ENCODE measurements around the gene TTC34. TPM values are rescaled to one million over a fixed set of nuclear protein-coding genes. Genes with fewer than 3 reads are reported as not detected.

The TTC34 gene
- total and polyA plus RNA-seq, 7 donors = under 0.01 to 0.83 (median 0.56) TPM; not detected in 1

GRCh38 chr1:2834146-2834475 lies 32.6 kb upstream of the TTC34 start:
- Histone ChIP-seq H3K4me3 (no peak overlapping the region), H3K9me3 (peaks cover 0 to 1% (median 0%) of the 10 kb centered on the region in 4 donors), H3K27ac (no peak overlapping the region), H3K27me3 (peaks cover 0 to 37% (median 0%) of the 10 kb centered on the region in 3 donors), H3K36me3 (no peaks in the 10 kb centered on the region), H3K4me1 (no peaks in the 10 kb centered on the region)
- TF ChIP-seq, protein P1, sequence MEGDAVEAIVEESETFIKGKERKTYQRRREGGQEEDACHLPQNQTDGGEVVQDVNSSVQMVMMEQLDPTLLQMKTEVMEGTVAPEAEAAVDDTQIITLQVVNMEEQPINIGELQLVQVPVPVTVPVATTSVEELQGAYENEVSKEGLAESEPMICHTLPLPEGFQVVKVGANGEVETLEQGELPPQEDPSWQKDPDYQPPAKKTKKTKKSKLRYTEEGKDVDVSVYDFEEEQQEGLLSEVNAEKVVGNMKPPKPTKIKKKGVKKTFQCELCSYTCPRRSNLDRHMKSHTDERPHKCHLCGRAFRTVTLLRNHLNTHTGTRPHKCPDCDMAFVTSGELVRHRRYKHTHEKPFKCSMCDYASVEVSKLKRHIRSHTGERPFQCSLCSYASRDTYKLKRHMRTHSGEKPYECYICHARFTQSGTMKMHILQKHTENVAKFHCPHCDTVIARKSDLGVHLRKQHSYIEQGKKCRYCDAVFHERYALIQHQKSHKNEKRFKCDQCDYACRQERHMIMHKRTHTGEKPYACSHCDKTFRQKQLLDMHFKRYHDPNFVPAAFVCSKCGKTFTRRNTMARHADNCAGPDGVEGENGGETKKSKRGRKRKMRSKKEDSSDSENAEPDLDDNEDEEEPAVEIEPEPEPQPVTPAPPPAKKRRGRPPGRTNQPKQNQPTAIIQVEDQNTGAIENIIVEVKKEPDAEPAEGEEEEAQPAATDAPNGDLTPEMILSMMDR (IDR thresholded peaks at IDR 0.05) = no peak
- no peak for TF ChIP-seq EP300 (IDR thresholded peaks at IDR 0.05)
- TF ChIP-seq POLR2A (IDR thresholded peaks at IDR 0.05) = no peak
- no peak for TF ChIP-seq POLR2AphosphoS5 (IDR thresholded peaks at IDR 0.05)
- intact Hi-C loops (cut with DNase I) = no loop called here
- 80 to 84% methylated on average over 15 of the region's 15 CpGs for WGBS, 2 donors
- DNase-seq = no peak

GRCh38 chr1:2833454-2834145 lies 32.1 kb upstream of the TTC34 start:
- peaks cover 0 to 37% (median 0%) of the 10 kb centered on the region in 3 donors for H3K27me3 ChIP-seq
- intact Hi-C loops (cut with DNase I) = no loop called here
- no peak for DNase-seq
- H3K27ac ChIP-seq = no peak overlapping the region
- H3K9me3 ChIP-seq = peaks cover 0 to 1% (median 0%) of the 10 kb centered on the region in 4 donors
- no peaks in the 10 kb centered on the region for H3K4me1 ChIP-seq
- TF ChIP-seq, protein P1 (IDR thresholded peaks at IDR 0.05) = no peak
- TF ChIP-seq EP300 (IDR thresholded peaks at IDR 0.05) (no peak), POLR2A (IDR thresholded peaks at IDR 0.05) (no peak), POLR2AphosphoS5 (IDR thresholded peaks at IDR 0.05) (no peak)
- H3K36me3 ChIP-seq = no peaks in the 10 kb centered on the region
- H3K4me3 ChIP-seq = no peak overlapping the region
- 72 to 77% methylated on average over 20 of the region's 20 CpGs for WGBS, 2 donors

GRCh38 chr1:2832506-2833453 lies 31.3 kb upstream of the TTC34 start:
- intact Hi-C loops (cut with DNase I) = no loop called here
- no peaks in the 10 kb centered on the region for H3K36me3 ChIP-seq
- 85 to 89% methylated on average over 28 of the region's 28 CpGs for WGBS, 2 donors

DNA sequence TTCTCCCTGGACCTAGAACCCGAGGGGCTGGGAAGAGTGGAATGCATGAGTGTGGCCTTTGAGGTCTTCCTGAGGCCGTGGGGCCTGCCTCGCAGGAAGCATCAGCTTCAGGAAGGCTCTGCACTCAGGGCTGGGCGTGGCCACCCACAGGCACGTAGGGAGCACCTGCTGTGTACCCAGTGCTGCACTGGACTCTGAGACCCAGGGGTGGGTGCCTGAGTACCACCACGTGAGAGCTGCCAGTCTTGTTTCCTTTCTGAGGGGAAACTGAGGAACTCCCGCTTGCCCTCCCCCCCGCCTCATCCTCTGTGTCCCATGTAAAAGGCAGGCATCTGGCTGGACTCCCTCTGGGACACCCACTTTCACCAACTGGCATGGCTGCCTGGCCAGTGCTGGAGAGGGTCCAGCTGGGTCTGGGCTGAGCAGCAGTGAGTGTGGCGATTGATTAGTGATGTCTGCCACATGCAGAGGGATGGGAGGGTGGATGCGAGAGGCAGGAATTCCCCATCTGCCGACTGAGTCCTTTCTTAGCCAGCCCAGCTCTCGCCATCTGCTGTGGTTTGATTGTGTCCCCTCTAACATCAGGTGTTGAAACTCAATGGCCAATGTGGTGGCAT lies 30.2 kb upstream of the TTC34 start:
- WGBS, 2 donors = 67 to 81% methylated on average over 12 of the region's 12 CpGs
- peaks cover 0 to 37% (median 0%) of the 10 kb centered on the region in 3 donors for H3K27me3 ChIP-seq

More at GRCh38 chr1:2832506-2833453, 31.3 kb upstream of the TTC34 start:
- Histone ChIP-seq H3K27ac (no peak overlapping the region), H3K9me3 (peaks cover 0 to 1% (median 0%) of the 10 kb centered on the region in 4 donors), H3K27me3 (peaks cover 0 to 37% (median 0%) of the 10 kb centered on the region in 3 donors), H3K4me1 (no peaks in the 10 kb centered on the region), H3K4me3 (no peak overlapping the region)
- TF ChIP-seq EP300 (IDR thresholded peaks at IDR 0.05) (no peak), POLR2AphosphoS5 (IDR thresholded peaks at IDR 0.05) (no peak), POLR2A (IDR thresholded peaks at IDR 0.05) (no peak)
- TF ChIP-seq, protein P1 (IDR thresholded peaks at IDR 0.05) = no peak
- no peak for DNase-seq

More for the DNA sequence above, 30.2 kb upstream of the TTC34 start:
- intact Hi-C loops (cut with DNase I) = no loop called here
- no peaks in the 10 kb centered on the region for H3K4me1 ChIP-seq
- no peak overlapping the region for H3K4me3 ChIP-seq
- no peak for TF ChIP-seq EP300 (IDR thresholded peaks at IDR 0.05)
- TF ChIP-seq POLR2A (IDR thresholded peaks at IDR 0.05) = no peak
- TF ChIP-seq POLR2AphosphoS5 (IDR thresholded peaks at IDR 0.05) = no peak
- TF ChIP-seq, protein P1 (IDR thresholded peaks at IDR 0.05) = no peak
- H3K36me3 ChIP-seq = no peaks in the 10 kb centered on the region
- no peak overlapping the region for H3K27ac ChIP-seq
- DNase-seq = no peak
- peaks cover 0 to 1% (median 0%) of the 10 kb centered on the region in 4 donors for H3K9me3 ChIP-seq

All from sigmoid colon (tissue), 7 donors.